HFF-Myc (cell line): ENCODE results near the gene RGS6.

Experiments
- DNase-seq: peaks from one replicate; pipeline ENCODE4 v3.0.0-alpha.2; 2011; ENCODE audit warnings: low read depth; ENCODE audit errors: extremely low read depth
- H3K4me3 ChIP-seq: replicated peaks from 2 replicates; pipeline ENCODE4 v1.5.1; 2011; ENCODE audit warnings: low read depth, mild to moderate bottlenecking, control low read depth, low read length
- TF ChIP-seq, protein P1 (sequence below): IDR thresholded peaks from 2 replicates; pipeline ENCODE4 v1.5.1; 2012; ENCODE audit warnings: mild to moderate bottlenecking, low read depth, low read length, control low read depth; ENCODE audit errors: missing control alignments

RGS6 gene

DNA sequence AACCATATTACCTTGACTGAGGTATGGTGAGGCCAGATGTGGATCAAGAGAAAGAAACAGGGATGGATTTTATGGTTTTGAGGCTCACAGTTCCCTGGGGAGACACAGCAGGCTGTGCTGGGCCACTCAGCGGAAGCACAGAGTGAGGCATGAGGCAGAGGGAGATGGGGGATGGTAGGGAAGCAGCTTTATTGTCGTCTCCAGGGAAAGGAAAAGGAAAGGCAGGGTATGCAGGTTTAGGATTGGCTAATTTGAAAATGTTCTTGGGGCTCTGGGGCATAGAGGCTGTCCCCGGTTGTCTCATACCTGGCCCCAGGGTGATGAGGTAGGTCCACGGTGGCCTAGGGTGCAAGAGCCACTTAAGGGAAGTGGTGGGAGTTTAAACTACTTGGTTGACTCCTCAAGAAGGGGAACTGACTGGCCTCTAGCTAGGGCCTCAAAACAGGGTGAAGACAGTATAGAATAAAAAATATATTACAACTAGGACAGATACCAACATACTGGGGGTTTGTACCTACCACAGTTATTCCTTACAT lies 322.8 kb downstream of the RGS6 start:
- no peak for DNase-seq
- H3K4me3 ChIP-seq, result no peak overlapping the region
- TF ChIP-seq, protein P1, sequence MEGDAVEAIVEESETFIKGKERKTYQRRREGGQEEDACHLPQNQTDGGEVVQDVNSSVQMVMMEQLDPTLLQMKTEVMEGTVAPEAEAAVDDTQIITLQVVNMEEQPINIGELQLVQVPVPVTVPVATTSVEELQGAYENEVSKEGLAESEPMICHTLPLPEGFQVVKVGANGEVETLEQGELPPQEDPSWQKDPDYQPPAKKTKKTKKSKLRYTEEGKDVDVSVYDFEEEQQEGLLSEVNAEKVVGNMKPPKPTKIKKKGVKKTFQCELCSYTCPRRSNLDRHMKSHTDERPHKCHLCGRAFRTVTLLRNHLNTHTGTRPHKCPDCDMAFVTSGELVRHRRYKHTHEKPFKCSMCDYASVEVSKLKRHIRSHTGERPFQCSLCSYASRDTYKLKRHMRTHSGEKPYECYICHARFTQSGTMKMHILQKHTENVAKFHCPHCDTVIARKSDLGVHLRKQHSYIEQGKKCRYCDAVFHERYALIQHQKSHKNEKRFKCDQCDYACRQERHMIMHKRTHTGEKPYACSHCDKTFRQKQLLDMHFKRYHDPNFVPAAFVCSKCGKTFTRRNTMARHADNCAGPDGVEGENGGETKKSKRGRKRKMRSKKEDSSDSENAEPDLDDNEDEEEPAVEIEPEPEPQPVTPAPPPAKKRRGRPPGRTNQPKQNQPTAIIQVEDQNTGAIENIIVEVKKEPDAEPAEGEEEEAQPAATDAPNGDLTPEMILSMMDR, result no peak

DNA sequence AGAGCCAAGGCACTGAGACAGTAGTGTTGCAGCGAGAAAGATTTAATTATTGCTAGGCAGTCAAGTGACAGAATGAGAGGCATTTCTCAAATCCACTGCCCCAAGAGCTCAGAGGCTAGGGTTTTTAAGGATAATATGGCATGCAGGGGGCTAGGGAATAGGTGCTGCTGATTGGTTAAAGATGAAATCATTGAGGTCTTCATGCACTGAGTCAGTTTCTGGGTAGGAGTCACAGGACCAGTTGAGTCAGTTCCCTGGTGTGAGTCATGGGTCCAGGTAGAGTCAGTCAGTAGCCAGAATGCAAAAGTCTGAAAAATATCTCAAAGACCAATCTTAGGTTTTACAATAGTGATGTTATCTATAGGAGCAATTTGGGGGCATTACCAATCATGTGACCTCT lies 323.8 kb downstream of the RGS6 start:
- DNase-seq, result no peak
- TF ChIP-seq, protein P1, result no peak
- no peak overlapping the region for H3K4me3 ChIP-seq

DNA sequence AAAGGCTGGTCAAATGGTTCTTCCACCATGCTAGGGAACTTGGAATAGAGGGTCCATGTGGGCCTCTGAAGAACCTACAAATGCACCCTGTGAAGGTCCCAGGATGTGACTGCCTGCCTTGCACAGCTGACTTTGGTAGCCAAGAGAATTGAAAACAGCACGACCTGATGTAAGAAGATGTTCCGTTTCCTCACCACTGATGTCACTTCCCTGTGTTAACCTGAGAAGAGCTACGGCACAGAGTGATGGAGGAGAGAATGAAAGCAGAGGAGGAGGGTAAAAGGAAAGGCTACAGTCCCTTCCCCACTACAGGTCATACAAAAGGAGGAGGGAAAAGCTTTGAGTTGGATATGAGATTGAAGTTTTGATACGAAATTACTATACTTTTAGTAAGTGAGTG lies 328.8 kb downstream of the RGS6 start:
- no peak overlapping the region for H3K4me3 ChIP-seq
- no peak for DNase-seq
- TF ChIP-seq, protein P1, result no peak

DNA sequence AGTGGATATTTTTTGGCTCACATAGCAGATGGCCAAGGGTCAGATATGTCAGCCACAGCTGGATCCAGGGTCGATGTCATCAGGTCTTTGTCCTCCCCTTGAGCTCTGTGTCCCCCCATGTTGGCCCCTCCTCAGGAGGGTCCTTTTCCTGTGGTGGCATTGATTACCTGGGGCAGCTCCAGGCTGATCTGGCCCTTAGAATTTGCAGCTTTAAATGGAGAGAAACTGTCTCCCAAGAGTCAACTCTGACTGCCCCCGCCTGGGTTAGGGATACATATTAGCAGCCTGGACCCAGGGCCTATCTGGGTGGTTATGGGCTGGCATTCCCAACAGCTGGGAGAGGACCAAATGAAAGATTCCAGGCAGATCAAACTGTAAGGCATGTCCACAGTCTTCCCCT lies 330.5 kb downstream of the RGS6 start:
- TF ChIP-seq, protein P1, result no peak
- DNase-seq, result no peak
- no peak overlapping the region for H3K4me3 ChIP-seq

DNA sequence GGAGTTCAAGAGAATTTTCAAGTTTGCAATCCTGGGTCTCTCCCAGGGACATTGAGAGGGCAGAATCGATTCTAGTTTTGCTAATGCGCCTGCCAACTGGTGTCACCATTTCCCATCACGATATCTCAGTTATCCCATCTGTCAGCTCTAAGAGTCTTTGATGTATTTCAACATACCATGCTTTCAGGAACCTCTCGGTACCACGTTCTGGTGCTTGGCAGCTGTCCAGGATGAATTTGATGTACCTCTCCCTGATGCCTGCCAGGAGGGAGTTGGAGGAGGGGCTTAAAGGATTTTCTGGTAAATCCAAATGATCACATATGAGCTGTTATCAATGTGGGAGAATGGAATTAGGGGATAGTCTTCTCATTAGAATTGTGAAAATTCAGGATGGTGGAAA lies 332.5 kb downstream of the RGS6 start:
- no peak for DNase-seq

DNA sequence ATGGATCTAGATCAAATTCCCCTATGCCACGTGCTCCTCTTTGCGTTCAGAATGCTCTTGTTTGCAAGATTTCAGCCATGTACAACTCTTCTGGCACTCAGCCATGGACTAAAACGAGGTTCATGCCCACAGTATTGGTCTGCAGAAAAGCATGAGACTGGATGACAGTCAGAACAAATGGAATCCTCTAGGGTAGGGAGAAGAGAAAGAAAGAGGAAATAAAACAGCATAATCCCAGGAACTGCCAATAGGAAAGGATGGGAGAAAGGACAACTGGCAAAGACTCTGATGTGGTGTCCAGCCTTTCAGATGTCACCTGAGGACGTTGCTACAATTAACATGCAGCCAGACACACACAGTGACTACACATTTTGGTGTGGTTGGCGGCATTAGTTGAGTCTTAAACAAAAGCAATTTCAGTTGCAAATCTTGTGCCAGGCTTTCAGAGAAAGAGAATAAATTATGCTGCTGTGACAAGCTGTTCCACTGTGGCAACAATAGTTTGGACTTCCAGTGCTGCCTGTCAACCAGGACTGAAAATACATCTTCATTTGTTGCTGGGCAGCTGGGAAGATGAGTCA lies 338.0 kb downstream of the RGS6 start:
- TF ChIP-seq, protein P1, result no peak
- no peak for DNase-seq
- H3K4me3 ChIP-seq, result no peak overlapping the region

More for the DNA sequence above, 332.5 kb downstream of the RGS6 start:
- H3K4me3 ChIP-seq, result no peak overlapping the region
- TF ChIP-seq, protein P1, result no peak

DNA sequence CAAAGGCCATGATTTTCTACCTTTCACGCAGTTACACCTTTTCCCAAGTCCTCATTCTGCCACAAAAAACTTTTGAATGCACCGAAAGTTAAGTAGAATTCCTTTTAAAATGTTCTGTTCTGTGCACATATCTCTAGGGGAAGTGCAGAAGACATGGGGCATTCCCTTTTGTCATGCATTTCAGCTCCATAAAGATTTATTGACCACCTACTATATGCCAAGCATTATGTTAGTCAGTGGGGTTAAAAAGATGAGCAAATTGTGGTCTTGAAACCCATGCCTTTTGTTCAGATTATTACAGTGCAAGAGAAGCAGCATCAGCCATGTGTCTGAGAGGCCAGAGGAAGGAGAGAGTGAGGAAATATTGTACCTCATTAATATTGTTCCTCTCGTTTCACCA lies 338.5 kb downstream of the RGS6 start:
- DNase-seq, result no peak
- TF ChIP-seq, protein P1, result no peak

More for the DNA sequence above, 338.5 kb downstream of the RGS6 start:
- H3K4me3 ChIP-seq, result no peak overlapping the region
